Measurements from ENCODE around the gene TMEM219.

DNA sequence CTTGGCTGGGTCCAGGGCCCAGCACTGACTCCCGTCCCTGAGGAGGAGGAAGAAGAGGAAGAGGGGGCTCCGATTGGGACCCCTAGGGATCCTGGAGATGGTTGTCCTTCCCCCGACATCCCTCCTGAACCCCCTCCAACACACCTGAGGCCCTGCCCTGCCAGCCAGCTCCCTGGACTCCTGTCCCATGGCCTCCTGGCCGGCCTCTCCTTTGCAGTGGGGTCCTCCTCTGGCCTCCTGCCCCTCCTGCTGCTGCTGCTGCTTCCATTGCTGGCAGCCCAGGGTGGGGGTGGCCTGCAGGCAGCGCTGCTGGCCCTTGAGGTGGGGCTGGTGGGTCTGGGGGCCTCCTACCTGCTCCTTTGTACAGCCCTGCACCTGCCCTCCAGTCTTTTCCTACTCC, 25.1 kb downstream of the TMEM219 start:
- TF ChIP-seq POLR2A (IDR thresholded peaks at IDR 0.05), result no peak
- TF ChIP-seq, protein P1, sequence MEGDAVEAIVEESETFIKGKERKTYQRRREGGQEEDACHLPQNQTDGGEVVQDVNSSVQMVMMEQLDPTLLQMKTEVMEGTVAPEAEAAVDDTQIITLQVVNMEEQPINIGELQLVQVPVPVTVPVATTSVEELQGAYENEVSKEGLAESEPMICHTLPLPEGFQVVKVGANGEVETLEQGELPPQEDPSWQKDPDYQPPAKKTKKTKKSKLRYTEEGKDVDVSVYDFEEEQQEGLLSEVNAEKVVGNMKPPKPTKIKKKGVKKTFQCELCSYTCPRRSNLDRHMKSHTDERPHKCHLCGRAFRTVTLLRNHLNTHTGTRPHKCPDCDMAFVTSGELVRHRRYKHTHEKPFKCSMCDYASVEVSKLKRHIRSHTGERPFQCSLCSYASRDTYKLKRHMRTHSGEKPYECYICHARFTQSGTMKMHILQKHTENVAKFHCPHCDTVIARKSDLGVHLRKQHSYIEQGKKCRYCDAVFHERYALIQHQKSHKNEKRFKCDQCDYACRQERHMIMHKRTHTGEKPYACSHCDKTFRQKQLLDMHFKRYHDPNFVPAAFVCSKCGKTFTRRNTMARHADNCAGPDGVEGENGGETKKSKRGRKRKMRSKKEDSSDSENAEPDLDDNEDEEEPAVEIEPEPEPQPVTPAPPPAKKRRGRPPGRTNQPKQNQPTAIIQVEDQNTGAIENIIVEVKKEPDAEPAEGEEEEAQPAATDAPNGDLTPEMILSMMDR (IDR thresholded peaks at IDR 0.05), result no peak
- TF ChIP-seq POLR2AphosphoS5 (IDR thresholded peaks at IDR 0.05), result no peak
- no peak for TF ChIP-seq EP300 (IDR thresholded peaks at IDR 0.05; ENCODE audit: low read depth)

Data from transverse colon (tissue), 4 donors.